ENCODE results near the gene KCNA3. TPM values are rescaled to one million over a fixed set of nuclear protein-coding genes. Genes with fewer than 3 reads are reported as not detected.
A peak's percentile ranks its signal among the peaks of the same experiment; 100 is the strongest.

The KCNA3 gene
- total and polyA plus RNA-seq, 11 donors: 0.06 to 2.3 (median 0.47) TPM; not detected in 1

- Histone ChIP-seq H3K27me3 (peaks cover 0 to 9% (median 0%) of the 10 kb centered on the region in 9 donors), H3K36me3 (no peaks in the 10 kb centered on the region), H3K4me3 (no peak overlapping the region), H3K9me3 (no peaks in the 10 kb centered on the region), H3K4me1 (peaks cover 0 to 80% (median 10%) of the 10 kb centered on the region in 12 donors), H3K27ac (peak overlapping the region in 5 of 12 donors; percentile 1 to 76 (median 49))
- DNase-seq (no peak), ATAC-seq (no peak)
- TF ChIP-seq POLR2A (IDR thresholded peaks at IDR 0.05) (no peak), CTCF (IDR thresholded peaks at IDR 0.05) (no peak)
- intact Hi-C loops (cut with DNase I): no loop called here
These were observed 29.5 kb downstream of the KCNA3 start for GRCh38 chr1:110645211-110645610.

- no peak for ATAC-seq
- Histone ChIP-seq H3K27me3 (no peaks in the 10 kb centered on the region), H3K4me1 (peaks cover 0 to 93% (median 10%) of the 10 kb centered on the region in 12 donors), H3K36me3 (no peaks in the 10 kb centered on the region), H3K27ac (peak overlapping the region in 1 of 12 donors; percentile 67), H3K9me3 (no peaks in the 10 kb centered on the region), H3K4me3 (no peak overlapping the region)
- TF ChIP-seq CTCF (IDR thresholded peaks at IDR 0.05): no peak
- no peak for TF ChIP-seq POLR2A (IDR thresholded peaks at IDR 0.05)
- no peak for DNase-seq
- intact Hi-C loops (cut with DNase I): no loop called here
- WGBS, 4 donors: 27 to 38% (median 35%) methylated on average over 4 of the region's 4 CpGs
These were observed 30.8 kb downstream of the KCNA3 start for GRCh38 chr1:110643879-110644472.

DNA sequence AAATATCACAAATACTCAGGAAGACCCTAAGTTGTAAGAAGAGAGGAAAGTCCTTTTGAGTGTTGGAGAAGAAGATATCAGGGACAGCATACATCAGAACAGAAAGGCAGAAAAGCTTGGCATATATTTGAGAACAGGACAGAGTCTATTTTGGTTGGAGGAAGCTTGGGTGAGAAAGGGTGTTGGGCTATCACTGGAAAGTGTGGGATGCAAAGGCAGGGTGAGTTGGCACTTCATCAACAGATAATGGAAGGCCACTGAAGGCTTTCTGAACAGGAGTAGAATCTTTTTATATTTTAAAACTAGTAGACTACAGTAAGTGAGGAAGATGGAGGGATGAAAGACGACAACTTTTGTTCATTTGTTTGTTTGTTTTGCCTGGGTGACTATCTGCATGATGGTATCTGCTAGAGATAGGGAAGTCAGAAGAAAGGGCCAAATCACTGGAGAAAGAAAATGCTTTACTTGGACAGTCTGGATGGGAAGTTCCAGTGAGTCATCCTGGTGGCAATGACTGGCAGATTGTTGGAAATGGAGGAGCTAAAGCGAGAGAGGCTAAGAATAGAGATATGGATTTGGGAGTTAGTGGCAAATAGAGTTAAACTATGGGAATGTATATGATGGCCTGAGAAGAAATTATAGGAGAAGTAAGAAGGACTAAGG is 34.9 kb downstream of the KCNA3 start:
- no peak for DNase-seq
- intact Hi-C loops (cut with DNase I): loop anchor here in 1 of 10 donors (5.0 kb wide), 1 partner anchor 32 kb away; the partner anchor contains the start of gene KCNA3
- H3K4me3 ChIP-seq: no peak overlapping the region
- TF ChIP-seq POLR2A (IDR thresholded peaks at IDR 0.05) (no peak), CTCF (IDR thresholded peaks at IDR 0.05) (no peak)
- no peak for ATAC-seq
- H3K27ac ChIP-seq: peak overlapping the region in 1 of 12 donors; percentile 73
- WGBS, 4 donors: 34 to 50% (median 42%) methylated on average over 2 of the region's 2 CpGs
- no peaks in the 10 kb centered on the region for H3K36me3 ChIP-seq
- no peaks in the 10 kb centered on the region for H3K27me3 ChIP-seq
- H3K9me3 ChIP-seq: no peaks in the 10 kb centered on the region
- peaks cover 0 to 82% (median 1%) of the 10 kb centered on the region in 12 donors for H3K4me1 ChIP-seq

DNA sequence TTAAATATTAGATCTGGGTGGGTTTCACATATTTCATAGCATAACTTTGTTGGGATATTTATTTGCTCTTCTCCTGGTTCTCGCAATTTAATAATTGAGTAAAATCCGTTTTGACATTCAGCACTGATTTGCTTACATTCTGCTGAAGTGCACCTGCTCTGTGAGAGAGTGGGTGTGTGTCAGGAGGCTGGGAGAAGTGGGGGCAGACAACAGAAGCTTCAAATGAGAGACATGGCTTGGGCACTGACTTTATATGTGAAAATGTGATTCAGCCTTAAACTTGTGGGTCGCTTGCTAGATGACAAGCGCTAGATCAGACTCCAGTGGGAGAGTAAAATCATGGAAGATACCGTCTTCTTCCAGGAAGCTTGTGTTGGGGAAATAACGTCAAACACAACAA is 36.2 kb downstream of the KCNA3 start:
- Histone ChIP-seq H3K4me1 (peaks cover 0 to 82% (median 12%) of the 10 kb centered on the region in 12 donors), H3K27ac (peak overlapping the region in 1 of 12 donors; percentile 64), H3K4me3 (no peak overlapping the region), H3K36me3 (no peaks in the 10 kb centered on the region), H3K9me3 (no peaks in the 10 kb centered on the region), H3K27me3 (no peaks in the 10 kb centered on the region)
- DNase-seq (no peak), ATAC-seq (no peak)
- intact Hi-C loops (cut with DNase I): loop anchor here in 1 of 10 donors (5.0 kb wide), 1 partner anchor 34 kb away; the partner anchor contains the start of gene KCNA3
- 85 to 91% (median 86%) methylated on average over 6 of the region's 6 CpGs for WGBS, 4 donors
- TF ChIP-seq POLR2A (IDR thresholded peaks at IDR 0.05) (no peak), CTCF (IDR thresholded peaks at IDR 0.05) (no peak)
